HG03060 (cell line): ENCODE results near the gene RESF1.

ENCODE experiments used
- ATAC-seq: cut with Tn5 transposase; IDR thresholded peaks from one replicate; pipeline ENCODE4 v1.9.1; 2021; ENCODE audit warnings: low read depth, moderate number of reproducible peaks; ENCODE audit not compliant: unreplicated experiment

Gene RESF1

DNA sequence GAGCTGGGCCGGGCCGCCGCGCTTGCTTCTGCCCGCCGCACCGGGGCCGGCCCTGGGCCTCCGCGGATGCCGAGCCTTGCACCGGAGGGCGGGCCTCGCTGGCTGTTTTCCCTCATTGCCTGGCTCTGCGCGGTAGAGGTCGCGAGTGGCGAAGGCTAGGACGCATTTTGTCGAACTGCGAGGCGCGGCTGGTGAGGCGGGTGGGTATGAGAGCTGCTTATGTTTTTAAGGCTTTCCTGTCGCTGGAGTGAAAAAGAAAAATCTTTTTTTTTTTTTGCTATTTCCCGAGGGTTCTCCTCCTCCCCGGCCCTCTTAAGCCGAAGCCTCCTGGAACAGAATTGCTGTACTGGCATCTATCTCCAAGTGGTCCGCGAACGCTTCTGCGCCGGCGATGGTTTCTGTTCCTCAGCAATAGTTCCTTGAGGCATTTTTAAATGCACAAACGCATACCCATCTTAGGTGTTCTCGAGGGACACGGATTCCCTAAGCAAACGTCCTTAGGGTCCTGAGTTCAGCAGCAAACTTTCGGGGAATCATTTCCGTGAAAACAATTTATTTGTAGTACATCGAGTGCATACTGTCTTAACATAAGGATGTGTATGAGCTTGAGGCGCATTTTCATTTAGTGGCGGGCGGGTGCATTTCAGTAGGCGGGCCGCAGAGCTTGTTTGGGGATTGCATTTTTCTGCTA, 631 bp downstream of the RESF1 start:
- peak; percentile 23 for ATAC-seq

DNA sequence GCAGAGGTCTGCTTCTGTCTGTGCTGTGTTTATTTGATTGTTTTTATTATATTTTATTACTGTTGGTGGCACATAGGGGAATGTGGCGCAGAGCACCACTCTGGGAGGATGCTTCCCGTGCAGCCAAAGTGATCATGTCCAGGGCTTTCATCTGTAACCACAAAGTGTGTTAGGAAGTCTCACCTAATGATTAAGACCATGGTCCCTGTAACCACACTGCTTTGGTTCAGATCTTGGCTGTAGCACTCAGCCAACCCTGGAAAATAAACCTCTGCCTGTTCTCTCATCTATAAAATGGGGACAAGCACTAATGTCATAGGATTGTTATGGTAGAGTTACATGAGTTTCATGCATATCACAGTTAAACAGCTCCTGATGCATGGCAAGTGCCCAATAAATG, 1.9 kb downstream of the RESF1 start:
- no peak for ATAC-seq

- ATAC-seq, result no peak
These were observed 2.9 kb downstream of the RESF1 start for GRCh38 chr12:31962076-31962475.

DNA sequence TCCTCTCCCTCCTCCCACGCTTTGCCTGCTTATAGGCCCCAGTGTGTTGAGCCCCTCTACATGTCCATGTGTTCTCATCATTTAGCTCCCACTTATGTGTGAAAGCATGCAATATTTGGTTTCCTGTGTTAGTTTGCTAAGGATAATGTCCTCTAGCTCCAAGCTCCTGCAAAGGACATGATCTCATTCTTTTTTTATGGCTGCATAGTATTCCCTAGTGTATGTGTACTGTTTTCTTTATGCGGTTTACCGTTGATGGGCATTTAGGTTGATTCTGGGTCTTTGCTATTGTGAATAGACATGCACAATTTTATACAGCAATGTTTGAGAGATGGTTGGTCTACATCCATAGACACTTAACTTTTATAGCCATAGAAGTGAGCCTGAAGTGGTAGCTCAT, 5.1 kb downstream of the RESF1 start:
- ATAC-seq, result no peak

GRCh38 chr12:31965090-31965489, 5.9 kb downstream of the RESF1 start:
- ATAC-seq, result no peak

- no peak for ATAC-seq
These were observed 7.5 kb downstream of the RESF1 start for GRCh38 chr12:31966558-31967205.

- no peak for ATAC-seq
These were observed 8.3 kb downstream of the RESF1 start for GRCh38 chr12:31967539-31967938.

GRCh38 chr12:31970199-31970598, 11.0 kb downstream of the RESF1 start:
- ATAC-seq, result no peak

GRCh38 chr12:31973818-31974217, 14.6 kb downstream of the RESF1 start:
- ATAC-seq, result no peak

DNA sequence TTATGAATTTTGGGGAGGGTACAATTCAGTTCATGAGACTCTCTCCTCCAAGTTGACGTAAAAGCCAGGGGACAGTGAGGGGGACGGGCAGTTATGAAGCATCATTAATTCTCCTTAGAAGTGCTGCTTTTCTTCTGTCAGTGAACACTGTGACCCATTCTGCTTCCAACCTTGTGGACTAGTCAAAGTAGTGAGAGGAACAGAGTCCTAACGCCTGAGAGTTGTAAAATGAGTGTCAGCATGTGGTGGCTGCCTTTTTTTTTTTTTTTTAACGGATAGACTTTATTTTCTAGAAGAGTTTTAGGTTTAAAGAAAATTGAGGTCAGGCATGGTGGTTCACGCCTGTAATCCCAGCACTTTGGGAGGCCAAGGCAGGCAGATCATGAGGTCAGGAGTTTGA, 15.5 kb downstream of the RESF1 start:
- no peak for ATAC-seq

- no peak for ATAC-seq
These were observed 25.8 kb downstream of the RESF1 start for GRCh38 chr12:31984806-31985591.

GRCh38 chr12:31985832-31986231, 26.6 kb downstream of the RESF1 start:
- no peak for ATAC-seq

DNA sequence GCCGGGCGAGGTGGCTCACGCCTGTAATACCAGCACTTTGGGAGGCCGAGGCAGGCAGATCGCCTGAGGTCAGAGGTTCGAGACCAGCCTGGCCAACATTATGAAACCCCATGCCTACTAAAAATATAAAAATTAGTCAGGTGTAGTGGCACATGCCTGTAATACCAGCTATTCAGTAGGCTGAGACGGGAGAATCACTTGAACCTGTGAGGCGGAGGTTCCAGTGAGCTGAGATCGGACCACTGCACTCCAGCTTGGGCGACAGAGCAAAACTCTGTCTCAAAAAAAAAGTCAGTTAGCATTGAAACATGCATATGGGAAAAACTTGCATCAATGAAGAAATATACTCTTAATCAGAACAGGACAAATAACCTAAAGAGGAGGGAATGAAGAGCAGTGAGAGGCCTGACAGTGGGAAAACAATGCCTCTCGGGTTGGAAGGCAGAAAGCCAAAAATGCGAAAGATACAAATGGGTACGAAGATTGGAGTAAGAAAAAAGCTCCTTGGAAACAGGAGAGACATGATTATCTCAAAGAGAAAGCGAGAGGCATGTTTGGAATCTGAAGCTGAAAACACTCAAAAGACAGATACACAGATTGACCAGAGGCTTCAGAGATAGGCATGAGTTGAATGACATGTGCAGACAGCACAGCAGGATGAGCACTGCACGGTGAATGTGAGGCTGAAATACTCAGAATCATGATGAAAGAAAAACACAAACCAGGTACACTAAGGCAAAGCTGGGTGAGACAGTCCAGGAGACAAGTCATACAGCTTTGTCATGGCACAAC, 30.6 kb downstream of the RESF1 start:
- no peak for ATAC-seq

DNA sequence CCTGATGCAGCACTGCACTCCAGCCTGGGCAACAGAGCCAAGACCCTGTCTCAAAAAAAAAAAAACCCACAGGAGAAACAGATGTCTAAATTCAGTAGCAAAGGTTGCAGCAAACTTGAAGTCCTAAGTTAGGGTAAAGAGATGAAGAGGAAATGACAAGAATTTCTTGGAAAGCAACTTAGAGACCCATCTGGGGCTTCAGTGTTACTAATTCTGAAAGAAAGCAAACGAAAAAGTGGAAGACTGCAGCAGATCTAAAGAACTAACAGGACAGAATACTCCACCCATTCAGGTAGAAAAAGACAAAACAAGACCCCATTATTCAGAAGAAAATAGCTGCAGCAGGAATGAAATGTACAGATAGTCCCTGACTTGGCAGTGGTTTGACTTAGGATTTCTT, 31.9 kb downstream of the RESF1 start:
- ATAC-seq, result no peak

- no peak for ATAC-seq
These were observed 32.6 kb downstream of the RESF1 start for GRCh38 chr12:31991815-31992214.

- ATAC-seq, result no peak
These were observed 40.5 kb downstream of the RESF1 start for GRCh38 chr12:31999692-32000091.

DNA sequence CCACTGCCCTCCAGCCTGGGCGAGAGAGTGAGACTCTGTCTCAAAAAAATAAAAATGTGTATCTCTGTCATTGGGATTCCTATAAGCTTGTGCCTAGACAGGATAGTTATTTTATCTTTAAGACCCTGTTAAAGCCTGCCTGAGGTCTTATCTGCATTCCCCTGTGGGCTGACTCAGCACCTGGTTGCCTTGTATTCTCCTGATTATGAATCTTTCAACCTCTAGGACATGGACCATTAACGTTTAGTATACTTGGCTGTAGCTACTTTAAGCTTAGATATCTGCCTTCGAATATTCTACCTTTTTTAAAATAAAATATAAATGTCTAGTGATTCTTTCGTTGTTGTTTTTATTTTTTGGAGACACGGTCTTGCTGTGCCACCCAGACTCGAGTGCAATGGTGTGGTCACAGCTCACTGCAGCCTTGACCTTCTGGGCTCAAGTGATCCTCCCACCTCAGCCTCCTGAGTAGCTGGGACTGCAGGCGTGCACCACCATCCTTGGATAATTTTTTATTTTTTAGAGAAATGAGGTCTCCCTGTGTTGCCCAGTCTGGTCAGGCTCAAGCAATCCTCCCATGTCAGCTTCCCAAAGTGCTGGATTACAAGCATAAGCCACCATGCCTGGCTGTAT, 41.3 kb downstream of the RESF1 start:
- no peak for ATAC-seq

DNA sequence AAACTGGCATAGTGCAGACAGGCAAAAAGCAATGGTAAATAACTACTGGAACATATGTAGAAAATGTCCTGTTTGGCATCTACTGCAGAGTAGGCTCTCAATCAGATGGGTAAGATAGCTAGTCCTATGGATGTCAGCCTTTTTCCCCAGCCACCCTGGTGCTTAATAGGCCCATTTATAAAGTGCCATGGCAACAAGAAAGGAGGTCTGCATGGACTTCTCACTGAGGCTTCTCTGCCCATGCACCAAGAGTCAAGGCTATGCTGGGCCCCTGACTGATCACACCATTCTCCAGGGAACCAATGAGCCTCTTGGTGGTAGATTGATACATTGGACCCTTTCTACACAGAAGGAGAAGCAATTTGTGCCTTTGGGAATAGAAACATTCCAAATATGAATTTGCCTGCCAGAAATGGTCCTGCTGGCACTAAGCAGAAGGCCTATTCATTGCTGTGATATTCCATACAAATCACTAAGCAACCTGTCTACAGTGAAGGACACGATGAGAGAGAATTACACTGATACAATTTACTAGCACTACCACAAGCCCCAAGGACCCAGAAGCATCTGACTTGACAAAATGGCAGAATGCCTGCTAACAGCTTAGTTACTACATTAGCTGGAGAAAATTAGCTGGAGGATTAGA, 43.8 kb downstream of the RESF1 start:
- ATAC-seq, result no peak

- no peak for ATAC-seq
These were observed 44.4 kb downstream of the RESF1 start for GRCh38 chr12:32003654-32004053.
